ENCODE results near the gene NFIA. TPM values are rescaled to one million over a fixed set of nuclear protein-coding genes. Genes with fewer than 3 reads are reported as not detected.

Gene NFIA
- total RNA-seq, 1 donor from 2014 or later, result 16.2 TPM

GRCh38 chr1:61412601-61413000 lies 330.2 kb downstream of the NFIA start:
- Mint-ChIP-seq H3K36me3 (ENCODE audit: low read depth, unreplicated experiment) (peaks cover 4% of the 10 kb centered on the region), H3K9me3 (ENCODE audit: unreplicated experiment) (no peaks in the 10 kb centered on the region), H3K27ac (ENCODE audit: unreplicated experiment) (no peak overlapping the region), H3K4me1 (ENCODE audit: unreplicated experiment) (peaks cover 4% of the 10 kb centered on the region), H3K27me3 (ENCODE audit: unreplicated experiment) (peaks cover 6% of the 10 kb centered on the region), H3K4me3 (ENCODE audit: unreplicated experiment) (no peak overlapping the region)
- TF ChIP-seq CTCF (IDR thresholded peaks at IDR 0.05; ENCODE audit: unreplicated experiment), result no peak
- DNase-seq (ENCODE audit: low spot score), result no peak

GRCh38 chr1:61419196-61419595 lies 336.8 kb downstream of the NFIA start:
- H3K4me3 Mint-ChIP-seq (ENCODE audit: unreplicated experiment), result no peak overlapping the region
- peaks cover 20% of the 10 kb centered on the region for H3K4me1 Mint-ChIP-seq (ENCODE audit: unreplicated experiment)
- no peak for DNase-seq (ENCODE audit: low spot score)
- H3K27ac Mint-ChIP-seq (ENCODE audit: unreplicated experiment), result peak overlapping the region; percentile 26
- no peaks in the 10 kb centered on the region for H3K9me3 Mint-ChIP-seq (ENCODE audit: unreplicated experiment)
- no peak for TF ChIP-seq CTCF (IDR thresholded peaks at IDR 0.05; ENCODE audit: unreplicated experiment)
- H3K36me3 Mint-ChIP-seq (ENCODE audit: low read depth, unreplicated experiment), result no peaks in the 10 kb centered on the region
- H3K27me3 Mint-ChIP-seq (ENCODE audit: unreplicated experiment), result peaks cover 2% of the 10 kb centered on the region

GRCh38 chr1:61419657-61420056 lies 337.3 kb downstream of the NFIA start:
- H3K27me3 Mint-ChIP-seq (ENCODE audit: unreplicated experiment), result peaks cover 2% of the 10 kb centered on the region
- peak overlapping the region; percentile 26 for H3K27ac Mint-ChIP-seq (ENCODE audit: unreplicated experiment)
- no peaks in the 10 kb centered on the region for H3K36me3 Mint-ChIP-seq (ENCODE audit: low read depth, unreplicated experiment)
- H3K4me1 Mint-ChIP-seq (ENCODE audit: unreplicated experiment), result peaks cover 21% of the 10 kb centered on the region
- DNase-seq (ENCODE audit: low spot score), result no peak
- no peak for TF ChIP-seq CTCF (IDR thresholded peaks at IDR 0.05; ENCODE audit: unreplicated experiment)
- no peaks in the 10 kb centered on the region for H3K9me3 Mint-ChIP-seq (ENCODE audit: unreplicated experiment)
- no peak overlapping the region for H3K4me3 Mint-ChIP-seq (ENCODE audit: unreplicated experiment)

- Mint-ChIP-seq H3K4me3 (ENCODE audit: unreplicated experiment) (no peak overlapping the region), H3K27ac (ENCODE audit: unreplicated experiment) (no peak overlapping the region), H3K9me3 (ENCODE audit: unreplicated experiment) (no peaks in the 10 kb centered on the region), H3K36me3 (ENCODE audit: low read depth, unreplicated experiment) (no peaks in the 10 kb centered on the region), H3K4me1 (ENCODE audit: unreplicated experiment) (peaks cover 21% of the 10 kb centered on the region), H3K27me3 (ENCODE audit: unreplicated experiment) (peaks cover 2% of the 10 kb centered on the region)
- no peak for DNase-seq (ENCODE audit: low spot score)
- TF ChIP-seq CTCF (IDR thresholded peaks at IDR 0.05; ENCODE audit: unreplicated experiment), result no peak
These were observed 337.9 kb downstream of the NFIA start for GRCh38 chr1:61420243-61420642.

- H3K4me3 Mint-ChIP-seq (ENCODE audit: unreplicated experiment), result no peak overlapping the region
- no peak for TF ChIP-seq CTCF (IDR thresholded peaks at IDR 0.05; ENCODE audit: unreplicated experiment)
- H3K27ac Mint-ChIP-seq (ENCODE audit: unreplicated experiment), result no peak overlapping the region
- peaks cover 25% of the 10 kb centered on the region for H3K4me1 Mint-ChIP-seq (ENCODE audit: unreplicated experiment)
- peaks cover 2% of the 10 kb centered on the region for H3K27me3 Mint-ChIP-seq (ENCODE audit: unreplicated experiment)
- no peaks in the 10 kb centered on the region for H3K36me3 Mint-ChIP-seq (ENCODE audit: low read depth, unreplicated experiment)
- no peak for DNase-seq (ENCODE audit: low spot score)
- H3K9me3 Mint-ChIP-seq (ENCODE audit: unreplicated experiment), result no peaks in the 10 kb centered on the region
These were observed 338.8 kb downstream of the NFIA start for GRCh38 chr1:61420909-61421835.

All from endothelial cell (in vitro differentiated cells).